Endodermal cell (in vitro differentiated cells): ENCODE data around the gene PSEN1. TPM values are rescaled to one million over a fixed set of nuclear protein-coding genes. Genes with fewer than 3 reads are reported as not detected.

Experiments
- DNase-seq: peaks from one replicate; pipeline ENCODE4 v3.0.0-alpha.2; 2017
- H3K27ac ChIP-seq: 2 replicates; pipeline ENCODE4 v1.5.1; 2013; ENCODE audit warnings: mild to moderate bottlenecking, low read depth, low read length, moderate library complexity
- H3K27me3 ChIP-seq: 2 replicates; pipeline ENCODE4 v1.6.1; 2013; ENCODE audit warnings: mild to moderate bottlenecking, low read length, moderate library complexity; ENCODE audit not compliant: insufficient read depth, control insufficient read depth, poor library complexity, severe bottlenecking
- H3K36me3 ChIP-seq: 2 replicates; pipeline ENCODE4 v1.7.0; 2013; ENCODE audit warnings: mild to moderate bottlenecking, low read length, moderate library complexity; ENCODE audit not compliant: control insufficient read depth, insufficient read depth
- H3K4me1 ChIP-seq: one replicate; pipeline ENCODE4 v1.7.0; 2013; ENCODE audit warnings: low read length; ENCODE audit not compliant: control insufficient read depth, insufficient read depth
- H3K4me3 ChIP-seq: 2 replicates; pipeline ENCODE4 v1.5.1; 2013; ENCODE audit warnings: mild to moderate bottlenecking, low read length, moderate library complexity
- H3K9ac ChIP-seq: 2 replicates; pipeline ENCODE4 v1.6.1; 2013; ENCODE audit warnings: mild to moderate bottlenecking, low read length, moderate library complexity; ENCODE audit not compliant: poor library complexity, severe bottlenecking; ENCODE audit errors: extremely low read depth
- H3K9me3 ChIP-seq: 2 replicates; pipeline ENCODE4 v1.6.1; 2013; ENCODE audit warnings: mild to moderate bottlenecking, low read length, moderate library complexity; ENCODE audit not compliant: control insufficient read depth
- H3K27ac Mint-ChIP-seq: 2 replicates; pipeline ENCODE4 v1.8.0; 2020; ENCODE audit warnings: mixed read lengths
- H3K27me3 Mint-ChIP-seq: 2 replicates; pipeline ENCODE4 v1.8.0; 2021; ENCODE audit warnings: mild to moderate bottlenecking, mixed read lengths; ENCODE audit not compliant: insufficient read depth
- H3K36me3 Mint-ChIP-seq: 2 replicates; pipeline ENCODE4 v1.8.0; 2020; ENCODE audit warnings: low read depth, mixed read lengths
- H3K4me1 Mint-ChIP-seq: 2 replicates; pipeline ENCODE4 v1.8.0; 2020; ENCODE audit warnings: mixed read lengths
- H3K4me3 Mint-ChIP-seq: 2 replicates; pipeline ENCODE4 v1.8.0; 2020; ENCODE audit warnings: mild to moderate bottlenecking, moderate library complexity, mixed read lengths
- H3K9me3 Mint-ChIP-seq: 2 replicates; pipeline ENCODE4 v1.8.0; 2020; ENCODE audit warnings: mild to moderate bottlenecking, mixed read lengths
- WGBS, 2 experiments: methylation state at CpG; one replicate each; pipeline versions ENCODE4 v1.1.5 to v1.1.7; 2013; ENCODE audit warnings: missing lambda C conversion rate in 2 of 2, mixed read lengths in 1 of 2; ENCODE audit not compliant: insufficient coverage in 1 of 2, insufficient read length in 1 of 2; 5-methylcytosine and 5-hydroxymethylcytosine counted together
- total RNA-seq, 2 donors: library from RNA; stranded (reverse); fragmentation: NEBNext Ultra II Directional in 1 of 2; extraction: Animal tissue kit (Norgen Biotek cat#: 25700) in 1 of 2; gene quantifications; 2 replicates in 1 of 2; 3 replicates in 1 of 2; pipeline ENCODE4 v1.2.1, GENCODE V29; 2021
- TF ChIP-seq, protein P1 (sequence below): fragments of 200-600 bp; sonication (generic); conservative IDR thresholded peaks from 2 replicates; pipeline ENCODE4 v1.5.0; 2021; ENCODE audit warnings: antibody characterized with exemption, mild to moderate bottlenecking

The PSEN1 gene
- total RNA-seq, 2 donors from 2014 or later = 45.7 to 49.9 TPM

DNA sequence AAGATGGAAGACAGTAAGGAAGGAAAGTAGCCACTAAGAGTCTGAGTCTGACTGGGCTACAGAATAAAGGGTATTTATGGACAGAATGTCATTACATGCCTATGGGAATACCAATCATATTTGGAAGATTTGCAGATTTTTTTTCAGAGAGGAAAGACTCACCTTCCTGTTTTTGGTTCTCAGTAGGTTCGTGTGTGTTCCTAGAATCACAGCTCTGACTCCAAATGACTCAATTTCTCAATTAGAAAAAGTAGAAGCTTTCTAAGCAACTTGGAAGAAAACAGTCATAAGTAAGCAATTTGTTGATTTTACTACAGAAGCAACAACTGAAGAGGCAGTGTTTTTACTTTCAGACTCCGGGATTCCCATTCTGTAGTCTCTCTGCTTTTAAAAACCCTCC lies 85.6 kb downstream of the PSEN1 start:
- DNase-seq = no peak
- TF ChIP-seq, protein P1, sequence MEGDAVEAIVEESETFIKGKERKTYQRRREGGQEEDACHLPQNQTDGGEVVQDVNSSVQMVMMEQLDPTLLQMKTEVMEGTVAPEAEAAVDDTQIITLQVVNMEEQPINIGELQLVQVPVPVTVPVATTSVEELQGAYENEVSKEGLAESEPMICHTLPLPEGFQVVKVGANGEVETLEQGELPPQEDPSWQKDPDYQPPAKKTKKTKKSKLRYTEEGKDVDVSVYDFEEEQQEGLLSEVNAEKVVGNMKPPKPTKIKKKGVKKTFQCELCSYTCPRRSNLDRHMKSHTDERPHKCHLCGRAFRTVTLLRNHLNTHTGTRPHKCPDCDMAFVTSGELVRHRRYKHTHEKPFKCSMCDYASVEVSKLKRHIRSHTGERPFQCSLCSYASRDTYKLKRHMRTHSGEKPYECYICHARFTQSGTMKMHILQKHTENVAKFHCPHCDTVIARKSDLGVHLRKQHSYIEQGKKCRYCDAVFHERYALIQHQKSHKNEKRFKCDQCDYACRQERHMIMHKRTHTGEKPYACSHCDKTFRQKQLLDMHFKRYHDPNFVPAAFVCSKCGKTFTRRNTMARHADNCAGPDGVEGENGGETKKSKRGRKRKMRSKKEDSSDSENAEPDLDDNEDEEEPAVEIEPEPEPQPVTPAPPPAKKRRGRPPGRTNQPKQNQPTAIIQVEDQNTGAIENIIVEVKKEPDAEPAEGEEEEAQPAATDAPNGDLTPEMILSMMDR = no peak
- Histone ChIP-seq H3K9ac (no peak overlapping the region), H3K4me3 (no peak overlapping the region), H3K36me3 (peaks cover 63% of the 10 kb centered on the region), H3K27ac (no peak overlapping the region), H3K4me1 (no peaks in the 10 kb centered on the region), H3K9me3 (no peaks in the 10 kb centered on the region), H3K27me3 (no peaks in the 10 kb centered on the region)
- 91% methylated on average over 1 to 2 of the region's 2 CpGs for WGBS, 2 experiments
- Mint-ChIP-seq H3K4me3 (no peak overlapping the region), H3K36me3 (peaks cover 35% of the 10 kb centered on the region), H3K27ac (no peak overlapping the region), H3K27me3 (no peaks in the 10 kb centered on the region), H3K4me1 (peaks cover 6% of the 10 kb centered on the region), H3K9me3 (no peaks in the 10 kb centered on the region)

DNA sequence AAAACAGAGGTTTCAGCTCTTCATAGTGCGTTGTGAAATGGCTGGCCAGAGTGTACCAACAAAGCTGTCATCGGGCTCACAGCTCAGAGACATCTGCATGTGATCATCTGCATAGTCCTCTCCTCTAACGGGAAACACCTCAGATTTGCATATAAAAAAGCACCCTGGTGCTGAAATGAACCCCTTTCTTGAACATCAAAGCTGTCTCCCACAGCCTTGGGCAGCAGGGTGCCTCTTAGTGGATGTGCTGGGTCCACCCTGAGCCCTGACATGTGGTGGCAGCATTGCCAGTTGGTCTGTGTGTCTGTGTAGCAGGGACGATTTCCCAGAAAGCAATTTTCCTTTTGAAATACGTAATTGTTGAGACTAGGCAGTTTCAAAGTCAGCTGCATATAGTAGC lies 86.7 kb downstream of the PSEN1 start:
- Mint-ChIP-seq H3K27me3 (no peaks in the 10 kb centered on the region), H3K27ac (no peak overlapping the region), H3K9me3 (no peaks in the 10 kb centered on the region), H3K4me3 (no peak overlapping the region), H3K4me1 (peaks cover 6% of the 10 kb centered on the region), H3K36me3 (peaks cover 28% of the 10 kb centered on the region)
- TF ChIP-seq, protein P1 = no peak
- Histone ChIP-seq H3K27me3 (no peaks in the 10 kb centered on the region), H3K36me3 (peaks cover 55% of the 10 kb centered on the region), H3K9me3 (no peaks in the 10 kb centered on the region), H3K4me1 (no peaks in the 10 kb centered on the region), H3K4me3 (no peak overlapping the region), H3K9ac (no peak overlapping the region), H3K27ac (no peak overlapping the region)
- no peak for DNase-seq
- 55 to 62% methylated on average over 3 to 5 of the region's 5 CpGs for WGBS, 2 experiments

- H3K4me1 Mint-ChIP-seq = peaks cover 8% of the 10 kb centered on the region
- no peak overlapping the region for H3K4me3 Mint-ChIP-seq
- peaks cover 33% of the 10 kb centered on the region for H3K36me3 ChIP-seq
- no peaks in the 10 kb centered on the region for H3K9me3 ChIP-seq
- no peaks in the 10 kb centered on the region for H3K4me1 ChIP-seq
- DNase-seq = no peak
- H3K27ac Mint-ChIP-seq = no peak overlapping the region
- no peak overlapping the region for H3K9ac ChIP-seq
- 92 to 100% methylated on average over 2 to 4 of the region's 4 CpGs for WGBS, 2 experiments
- no peaks in the 10 kb centered on the region for H3K27me3 ChIP-seq
- no peak overlapping the region for H3K4me3 ChIP-seq
- H3K36me3 Mint-ChIP-seq = peaks cover 10% of the 10 kb centered on the region
- H3K9me3 Mint-ChIP-seq = no peaks in the 10 kb centered on the region
- H3K27ac ChIP-seq = no peak overlapping the region
- no peaks in the 10 kb centered on the region for H3K27me3 Mint-ChIP-seq
- TF ChIP-seq, protein P1 = no peak
These were observed 89.2 kb downstream of the PSEN1 start for GRCh38 chr14:73225496-73225895.
